PC-3 (cell line): Measurements from ENCODE around the gene CNTNAP5.

Experiments used
- EZH2 ChIP-seq: fragments of 300-600 bp; sonication (generic); IDR thresholded peaks from one replicate; pipeline ENCODE4 v1.6.1; 2017; ENCODE audit warnings: antibody characterized with exemption, mild to moderate bottlenecking, low read length; ENCODE audit not compliant: unreplicated experiment
- TF ChIP-seq, protein P1 (sequence below): fragments of 300-600 bp; sonication (generic); conservative IDR thresholded peaks from 2 replicates; pipeline ENCODE4 v1.5.1; 2017; ENCODE audit warnings: antibody characterized with exemption, low read depth, mild to moderate bottlenecking, low read length

DNA sequence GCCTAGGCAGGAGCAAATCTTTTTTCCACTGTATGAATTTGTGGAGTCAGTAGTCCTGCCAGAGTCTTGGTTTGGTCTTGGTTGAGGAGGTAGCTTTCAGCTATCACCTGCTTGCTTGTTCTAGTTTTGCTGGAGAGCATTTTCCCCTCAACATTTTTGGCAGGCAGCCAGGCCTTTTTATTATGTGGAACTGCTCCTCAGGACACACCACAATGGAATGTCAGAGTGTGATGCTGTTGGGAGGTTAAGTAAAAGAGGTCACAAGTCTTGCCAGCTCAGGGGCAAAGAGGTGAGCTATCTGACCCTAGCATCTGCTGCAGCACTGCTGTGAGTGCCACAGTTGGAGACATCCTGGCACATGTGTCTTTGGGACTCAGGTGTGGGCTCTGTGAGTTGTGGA, 258.0 kb downstream of the CNTNAP5 start:
- TF ChIP-seq, protein P1, sequence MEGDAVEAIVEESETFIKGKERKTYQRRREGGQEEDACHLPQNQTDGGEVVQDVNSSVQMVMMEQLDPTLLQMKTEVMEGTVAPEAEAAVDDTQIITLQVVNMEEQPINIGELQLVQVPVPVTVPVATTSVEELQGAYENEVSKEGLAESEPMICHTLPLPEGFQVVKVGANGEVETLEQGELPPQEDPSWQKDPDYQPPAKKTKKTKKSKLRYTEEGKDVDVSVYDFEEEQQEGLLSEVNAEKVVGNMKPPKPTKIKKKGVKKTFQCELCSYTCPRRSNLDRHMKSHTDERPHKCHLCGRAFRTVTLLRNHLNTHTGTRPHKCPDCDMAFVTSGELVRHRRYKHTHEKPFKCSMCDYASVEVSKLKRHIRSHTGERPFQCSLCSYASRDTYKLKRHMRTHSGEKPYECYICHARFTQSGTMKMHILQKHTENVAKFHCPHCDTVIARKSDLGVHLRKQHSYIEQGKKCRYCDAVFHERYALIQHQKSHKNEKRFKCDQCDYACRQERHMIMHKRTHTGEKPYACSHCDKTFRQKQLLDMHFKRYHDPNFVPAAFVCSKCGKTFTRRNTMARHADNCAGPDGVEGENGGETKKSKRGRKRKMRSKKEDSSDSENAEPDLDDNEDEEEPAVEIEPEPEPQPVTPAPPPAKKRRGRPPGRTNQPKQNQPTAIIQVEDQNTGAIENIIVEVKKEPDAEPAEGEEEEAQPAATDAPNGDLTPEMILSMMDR: no peak
- TF ChIP-seq EZH2: no peak
